HG03439 (cell line): Measurements from ENCODE around the gene USP54.

Experiments
- ATAC-seq: cut with Tn5 transposase; IDR thresholded peaks from one replicate; pipeline ENCODE4 v1.9.1; 2021; ENCODE audit warnings: mild to moderate bottlenecking, moderate library complexity; ENCODE audit not compliant: unreplicated experiment

Gene USP54

DNA sequence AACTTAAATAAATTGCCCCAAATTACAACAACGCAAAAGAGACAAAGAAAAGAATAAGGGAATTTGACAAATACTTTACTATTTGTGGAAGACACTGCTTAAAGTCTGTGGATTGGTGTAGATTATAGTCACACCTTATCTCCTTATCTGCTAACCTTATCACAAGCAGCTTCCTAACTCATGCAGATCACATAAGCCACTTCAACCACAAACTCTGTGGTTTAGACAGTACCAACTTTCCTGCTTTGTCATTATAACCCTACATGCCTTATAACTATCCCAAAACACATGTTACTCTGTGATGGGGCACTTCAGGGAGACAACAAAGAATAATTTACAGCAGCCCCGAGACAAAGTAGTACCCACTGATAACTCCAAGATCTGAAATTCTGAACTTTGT, 53.9 kb downstream of the USP54 start:
- ATAC-seq: no peak

DNA sequence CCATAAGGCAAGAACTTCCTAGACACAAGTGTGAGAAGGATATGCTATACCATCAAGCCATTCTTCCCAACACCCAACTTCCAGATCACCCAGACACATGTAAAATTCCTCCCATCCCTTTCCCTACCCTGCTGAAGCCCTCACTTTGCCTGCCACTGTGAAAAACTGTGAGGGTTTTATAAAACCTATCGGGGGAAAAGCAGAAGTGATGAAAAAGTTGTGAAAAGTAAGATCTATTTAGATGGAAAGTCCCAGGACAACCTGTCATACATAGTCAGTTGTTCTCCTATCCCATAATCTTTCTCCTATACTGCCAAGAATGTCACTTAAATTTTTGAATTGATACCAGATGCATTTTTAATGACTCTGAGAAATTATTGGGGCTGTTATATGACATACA, 56.3 kb downstream of the USP54 start:
- no peak for ATAC-seq

- no peak for ATAC-seq
These were observed 61.9 kb downstream of the USP54 start for GRCh38 chr10:73529089-73529832.

DNA sequence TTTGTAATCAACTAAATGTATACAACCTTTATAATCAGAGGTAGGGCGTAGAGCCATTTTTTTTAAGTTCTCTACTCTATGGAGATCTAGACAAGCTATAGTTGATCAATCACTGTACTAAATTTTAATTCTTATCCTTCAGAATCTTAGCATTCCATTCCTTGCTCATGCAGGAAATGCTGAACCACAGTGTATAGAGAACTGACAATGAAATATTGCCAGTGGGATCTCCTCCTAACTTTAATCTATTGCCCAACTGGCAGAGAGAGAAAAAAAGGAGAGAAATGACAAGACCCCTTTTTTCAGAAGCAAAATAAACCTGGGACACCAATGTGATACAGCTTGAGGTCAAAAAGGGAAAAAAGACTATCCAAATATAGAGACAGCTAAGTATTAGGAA, 68.9 kb downstream of the USP54 start:
- ATAC-seq: no peak

DNA sequence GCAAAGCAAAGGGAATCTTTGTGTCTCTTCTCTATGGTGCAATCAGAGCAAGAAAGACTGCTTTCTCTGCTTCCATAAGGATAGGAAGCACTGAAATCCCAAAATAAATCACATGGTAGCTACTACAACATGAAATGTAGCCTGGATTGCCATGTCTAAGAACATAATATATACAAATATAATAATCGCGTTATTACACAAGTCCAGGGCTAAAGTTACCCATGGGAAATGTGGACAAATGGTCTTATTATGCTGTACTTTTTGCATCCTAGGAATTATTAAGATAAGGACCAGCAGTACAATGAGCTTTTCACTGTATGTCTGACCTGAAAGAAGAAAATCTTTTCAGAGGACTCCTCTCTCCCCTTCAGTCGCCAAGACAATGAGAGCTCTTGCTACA, 71.8 kb downstream of the USP54 start:
- ATAC-seq: no peak

- no peak for ATAC-seq
These were observed 73.8 kb downstream of the USP54 start for GRCh38 chr10:73517166-73517888.

DNA sequence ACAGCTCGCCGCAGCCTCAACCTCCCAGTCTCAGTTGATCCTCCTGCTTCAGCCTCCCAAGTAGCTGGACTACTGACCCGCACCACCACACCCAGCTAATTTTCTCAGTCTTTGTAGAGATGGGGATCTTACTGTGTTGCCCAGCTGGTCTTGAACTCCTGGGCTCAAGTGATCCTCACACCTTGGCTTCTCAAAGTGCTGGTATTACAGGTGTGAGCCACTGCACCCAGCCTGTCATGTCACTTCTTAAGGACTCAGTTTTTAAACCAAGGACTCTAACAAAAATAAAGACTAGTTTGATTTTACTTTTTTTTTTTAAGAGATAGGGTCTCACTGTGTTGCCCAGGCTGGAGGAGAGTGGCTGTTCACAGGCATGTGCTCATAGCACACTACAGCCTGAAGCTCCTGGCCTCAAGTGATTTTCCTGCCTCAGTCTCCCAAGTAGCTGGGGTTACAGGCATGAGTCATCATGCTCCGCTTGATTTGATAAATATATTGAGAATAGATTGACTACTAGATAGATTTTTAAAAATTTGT, 78.9 kb downstream of the USP54 start:
- ATAC-seq: no peak

- no peak for ATAC-seq
These were observed 81.4 kb downstream of the USP54 start for GRCh38 chr10:73509695-73510094.

GRCh38 chr10:73506491-73506890, 84.7 kb downstream of the USP54 start:
- ATAC-seq: no peak

DNA sequence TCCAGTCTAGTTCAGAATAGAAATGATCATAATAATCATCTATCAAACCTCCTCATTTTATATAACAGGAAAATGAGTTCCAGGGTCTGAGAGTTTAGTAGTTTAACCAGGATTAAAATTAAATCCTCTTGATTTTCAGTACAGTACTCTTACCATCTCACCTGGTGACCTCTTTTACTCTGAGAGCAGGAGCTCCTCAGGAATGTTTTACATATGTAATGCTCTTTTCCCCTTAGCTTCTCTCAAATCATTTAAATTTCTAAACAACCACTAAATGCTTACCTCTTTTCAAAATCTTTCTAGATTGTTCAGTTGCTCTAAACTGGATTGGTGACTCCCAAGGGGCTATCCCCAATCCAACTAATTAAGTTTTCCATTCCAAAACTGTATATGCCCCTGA, 85.1 kb downstream of the USP54 start:
- ATAC-seq: no peak

DNA sequence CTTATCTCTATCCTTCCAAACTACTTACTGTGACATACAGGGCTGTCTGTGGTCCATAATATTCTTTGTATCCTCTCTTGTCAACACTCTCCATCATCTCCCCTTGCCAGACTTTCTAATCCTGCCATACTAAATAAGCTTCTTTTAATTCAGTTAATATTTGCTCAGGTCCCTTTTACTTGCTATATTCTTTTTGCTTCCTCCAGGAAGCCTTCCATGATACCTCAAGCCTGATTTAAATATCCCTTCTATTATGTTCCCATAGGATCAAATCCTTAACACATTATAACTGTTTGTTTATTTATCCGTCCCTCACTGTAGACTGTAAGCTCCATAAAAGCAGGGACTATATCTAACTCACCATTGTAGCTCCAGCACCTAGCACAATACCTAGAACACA, 88.1 kb downstream of the USP54 start:
- ATAC-seq: no peak

DNA sequence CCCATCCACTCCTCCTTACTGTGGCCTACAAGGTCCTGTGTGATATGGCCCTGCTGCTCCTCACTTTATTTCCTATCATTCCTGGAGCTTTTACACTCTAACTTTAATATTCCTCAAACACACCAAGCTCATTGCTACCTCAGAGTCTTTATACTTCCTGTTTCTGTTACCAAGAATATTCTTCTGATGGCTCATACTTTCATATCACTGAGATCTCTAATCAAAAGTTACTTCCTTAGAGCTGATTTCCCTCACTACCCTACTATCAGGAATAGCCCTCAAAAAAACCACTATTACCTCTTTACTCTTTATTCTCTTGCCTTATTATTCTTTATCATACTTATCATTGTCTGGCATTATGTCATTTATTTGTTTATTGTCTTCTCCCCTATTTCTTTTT, 89.5 kb downstream of the USP54 start:
- no peak for ATAC-seq

DNA sequence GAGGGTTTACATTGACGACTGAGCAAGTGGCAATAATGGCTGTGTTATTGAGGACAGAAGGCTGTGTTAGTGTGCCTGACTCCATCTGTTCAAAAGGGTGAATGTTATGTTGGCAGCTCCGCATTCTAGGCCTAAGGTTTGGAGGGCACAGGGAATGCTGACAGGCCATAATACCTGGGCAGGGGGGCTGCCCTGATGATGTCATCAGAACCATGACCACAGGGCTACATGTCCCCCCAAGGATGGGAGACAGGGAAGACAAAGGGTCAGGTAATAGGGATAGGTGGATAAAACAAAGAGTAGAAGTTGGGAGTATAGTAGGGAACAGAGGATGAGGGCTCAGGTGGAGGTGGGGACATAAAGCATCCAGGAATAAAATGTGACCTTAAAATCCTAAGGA, 93.5 kb downstream of the USP54 start:
- ATAC-seq: no peak

DNA sequence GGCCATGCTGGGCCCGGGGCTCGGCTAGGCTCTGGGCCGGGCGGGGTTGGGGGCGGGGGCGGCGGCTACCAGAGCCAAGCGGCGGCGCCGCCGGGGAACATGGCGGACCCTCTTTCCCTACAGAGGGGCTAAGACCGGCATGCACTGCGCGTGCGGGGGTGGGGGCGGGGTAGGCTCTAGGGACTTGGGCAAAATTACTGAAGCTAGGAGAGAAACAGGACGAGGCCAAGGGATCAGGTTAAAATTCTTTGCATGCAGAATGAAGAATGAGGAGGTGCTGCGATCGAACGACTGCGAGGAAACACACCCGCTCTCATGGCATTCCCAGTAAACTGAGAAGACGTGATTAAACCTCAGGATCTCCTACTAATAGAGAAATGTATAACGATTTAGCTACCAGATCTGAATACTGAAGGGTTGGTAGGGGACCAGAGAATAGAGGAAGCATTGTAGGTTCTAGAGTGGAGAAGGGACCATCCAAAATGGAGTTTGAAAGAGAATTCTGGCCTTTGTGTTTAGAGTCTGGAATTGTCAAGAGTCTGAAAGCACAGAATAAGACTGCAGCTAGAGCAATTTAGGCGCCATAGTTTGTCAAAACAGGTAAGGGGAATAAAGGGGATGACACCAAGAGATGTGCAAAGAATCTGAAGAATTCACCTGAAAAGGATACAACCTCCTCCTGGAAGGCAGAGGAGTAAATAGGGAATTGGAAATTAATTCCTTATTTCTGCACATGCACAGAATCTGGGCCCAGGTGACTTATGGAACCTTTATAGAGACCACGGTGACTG, 95.1 kb downstream of the USP54 start, which contains the start of gene PPP3CB:
Gene PPP3CB (minus strand): TSS at position 141 of the 791 bp plus-strand sequence. CDS start 135 bp downstream, at position 6.
- peak; percentile 62 for ATAC-seq

GRCh38 chr10:73495226-73495883, 95.8 kb downstream of the USP54 start:
- ATAC-seq: peak; percentile 93

GRCh38 chr10:73494877-73495225, 96.3 kb downstream of the USP54 start:
- ATAC-seq: no peak

GRCh38 chr10:73494213-73494612, 96.9 kb downstream of the USP54 start:
- no peak for ATAC-seq

DNA sequence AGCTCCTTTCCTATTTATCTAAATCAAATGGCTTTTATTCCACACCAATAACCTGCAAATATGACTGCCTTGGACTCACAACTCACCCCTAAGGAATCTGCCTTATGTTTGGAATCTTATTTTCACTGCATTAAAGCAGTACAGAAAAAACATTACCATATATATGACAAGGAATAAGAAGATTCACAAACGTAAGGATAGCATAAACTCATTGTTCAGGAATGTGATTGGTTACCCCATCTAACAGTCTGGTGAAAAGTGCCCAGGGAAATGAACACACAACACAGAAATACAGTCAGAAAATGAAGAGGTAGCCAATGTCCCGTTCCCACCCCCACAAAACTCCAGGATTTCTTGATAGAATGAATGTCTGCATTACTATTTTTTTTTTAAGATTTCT, 97.4 kb downstream of the USP54 start:
- no peak for ATAC-seq

- no peak for ATAC-seq
These were observed 104.5 kb downstream of the USP54 start for GRCh38 chr10:73486601-73487000.

DNA sequence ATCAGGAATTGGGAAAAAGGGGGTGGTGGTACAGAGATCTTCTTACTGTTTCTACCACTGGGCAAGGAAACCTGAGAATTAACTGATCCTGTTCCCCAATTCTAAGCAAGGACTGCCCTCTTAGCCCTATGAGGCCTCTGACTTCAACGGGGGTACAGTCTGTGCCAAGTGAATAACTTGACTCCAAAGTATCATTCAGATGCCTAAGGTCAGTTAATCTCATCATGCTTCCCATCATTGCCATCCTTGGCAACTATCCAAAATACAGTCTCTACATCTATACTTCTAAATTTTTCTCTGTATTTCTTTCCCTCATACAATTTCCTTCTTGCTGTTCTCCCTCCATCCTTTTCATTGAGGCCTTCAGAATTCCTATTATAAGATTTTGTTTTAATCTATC, 105.8 kb downstream of the USP54 start:
- ATAC-seq: no peak

DNA sequence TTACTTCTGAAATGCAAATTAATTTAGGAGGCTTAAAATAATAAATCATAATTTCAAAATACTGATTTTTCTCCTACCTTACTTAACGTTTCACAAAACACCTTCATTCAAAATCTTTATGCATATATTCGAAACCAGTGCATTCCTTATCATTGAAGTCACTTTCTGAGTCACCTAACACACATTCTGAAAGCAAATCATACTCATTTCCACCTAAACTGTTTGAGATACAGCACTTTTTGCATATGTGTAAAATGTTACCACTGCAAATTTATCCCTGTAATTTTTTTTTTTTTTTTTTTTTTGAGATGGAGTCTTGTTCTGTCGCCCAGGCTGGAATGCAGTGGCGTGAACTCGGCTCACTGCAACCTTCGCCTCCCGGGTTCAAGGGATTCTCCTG, 111.0 kb downstream of the USP54 start:
- ATAC-seq: peak; percentile 52
